Liver (tissue), 3 donors: ENCODE measurements around the gene PPP1CC.

ENCODE experiments used
- JUND ChIP-seq, 2 donors: IDR thresholded peaks; 2 replicates each; pipeline ENCODE4 v1.6.1; 2016; ENCODE audit warnings: antibody characterized with exemption in 2 of 2
- SP1 ChIP-seq: IDR thresholded peaks from 2 replicates; pipeline ENCODE4 v1.6.1; 2018; ENCODE audit warnings: antibody characterized with exemption, mild to moderate bottlenecking
- TAF1 ChIP-seq: conservative IDR thresholded peaks from 2 replicates; pipeline ENCODE4 v1.6.1; 2016; ENCODE audit warnings: antibody characterized with exemption, mild to moderate bottlenecking
- TF ChIP-seq, protein P1 (sequence below): fragments of 150-350 bp; IDR thresholded peaks from 2 replicates; pipeline ENCODE4 v1.5.1; 2017; ENCODE audit warnings: improper control_type of control experiment, low read depth, low read length; ENCODE audit not compliant: missing input control
- TF ChIP-seq, protein P2 (sequence below): IDR thresholded peaks from 2 replicates; pipeline ENCODE4 v1.6.1; 2016; ENCODE audit warnings: antibody characterized with exemption, mild to moderate bottlenecking
- donor health status: healthy.
- donor health status: healthy.

DNA sequence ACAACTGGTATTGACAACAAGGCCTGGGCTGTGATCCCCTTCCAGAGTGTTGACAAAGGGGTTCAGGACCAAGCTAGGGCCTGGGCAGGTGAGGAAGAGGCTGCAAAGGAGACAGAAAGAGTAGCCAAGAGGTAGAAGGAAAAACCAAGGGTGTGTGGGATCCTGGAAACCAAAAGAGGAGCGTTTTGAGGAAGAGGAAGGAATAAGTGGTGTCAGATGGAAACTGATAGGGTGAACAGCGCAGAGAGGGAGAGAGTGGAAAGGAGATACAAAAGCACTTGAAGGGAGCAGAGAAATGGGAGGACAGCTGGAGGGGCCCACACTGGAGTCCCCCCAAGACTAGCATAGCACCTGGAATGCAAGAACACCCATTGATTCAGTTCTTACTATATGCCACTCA, 45.5 kb downstream of the PPP1CC start:
- TF ChIP-seq TAF1 (no peak), JUND (IDR thresholded peaks at IDR 0.05) (no peak), SP1 (no peak)
- TF ChIP-seq, protein P1, sequence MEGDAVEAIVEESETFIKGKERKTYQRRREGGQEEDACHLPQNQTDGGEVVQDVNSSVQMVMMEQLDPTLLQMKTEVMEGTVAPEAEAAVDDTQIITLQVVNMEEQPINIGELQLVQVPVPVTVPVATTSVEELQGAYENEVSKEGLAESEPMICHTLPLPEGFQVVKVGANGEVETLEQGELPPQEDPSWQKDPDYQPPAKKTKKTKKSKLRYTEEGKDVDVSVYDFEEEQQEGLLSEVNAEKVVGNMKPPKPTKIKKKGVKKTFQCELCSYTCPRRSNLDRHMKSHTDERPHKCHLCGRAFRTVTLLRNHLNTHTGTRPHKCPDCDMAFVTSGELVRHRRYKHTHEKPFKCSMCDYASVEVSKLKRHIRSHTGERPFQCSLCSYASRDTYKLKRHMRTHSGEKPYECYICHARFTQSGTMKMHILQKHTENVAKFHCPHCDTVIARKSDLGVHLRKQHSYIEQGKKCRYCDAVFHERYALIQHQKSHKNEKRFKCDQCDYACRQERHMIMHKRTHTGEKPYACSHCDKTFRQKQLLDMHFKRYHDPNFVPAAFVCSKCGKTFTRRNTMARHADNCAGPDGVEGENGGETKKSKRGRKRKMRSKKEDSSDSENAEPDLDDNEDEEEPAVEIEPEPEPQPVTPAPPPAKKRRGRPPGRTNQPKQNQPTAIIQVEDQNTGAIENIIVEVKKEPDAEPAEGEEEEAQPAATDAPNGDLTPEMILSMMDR, result no peak
- TF ChIP-seq, protein P2, sequence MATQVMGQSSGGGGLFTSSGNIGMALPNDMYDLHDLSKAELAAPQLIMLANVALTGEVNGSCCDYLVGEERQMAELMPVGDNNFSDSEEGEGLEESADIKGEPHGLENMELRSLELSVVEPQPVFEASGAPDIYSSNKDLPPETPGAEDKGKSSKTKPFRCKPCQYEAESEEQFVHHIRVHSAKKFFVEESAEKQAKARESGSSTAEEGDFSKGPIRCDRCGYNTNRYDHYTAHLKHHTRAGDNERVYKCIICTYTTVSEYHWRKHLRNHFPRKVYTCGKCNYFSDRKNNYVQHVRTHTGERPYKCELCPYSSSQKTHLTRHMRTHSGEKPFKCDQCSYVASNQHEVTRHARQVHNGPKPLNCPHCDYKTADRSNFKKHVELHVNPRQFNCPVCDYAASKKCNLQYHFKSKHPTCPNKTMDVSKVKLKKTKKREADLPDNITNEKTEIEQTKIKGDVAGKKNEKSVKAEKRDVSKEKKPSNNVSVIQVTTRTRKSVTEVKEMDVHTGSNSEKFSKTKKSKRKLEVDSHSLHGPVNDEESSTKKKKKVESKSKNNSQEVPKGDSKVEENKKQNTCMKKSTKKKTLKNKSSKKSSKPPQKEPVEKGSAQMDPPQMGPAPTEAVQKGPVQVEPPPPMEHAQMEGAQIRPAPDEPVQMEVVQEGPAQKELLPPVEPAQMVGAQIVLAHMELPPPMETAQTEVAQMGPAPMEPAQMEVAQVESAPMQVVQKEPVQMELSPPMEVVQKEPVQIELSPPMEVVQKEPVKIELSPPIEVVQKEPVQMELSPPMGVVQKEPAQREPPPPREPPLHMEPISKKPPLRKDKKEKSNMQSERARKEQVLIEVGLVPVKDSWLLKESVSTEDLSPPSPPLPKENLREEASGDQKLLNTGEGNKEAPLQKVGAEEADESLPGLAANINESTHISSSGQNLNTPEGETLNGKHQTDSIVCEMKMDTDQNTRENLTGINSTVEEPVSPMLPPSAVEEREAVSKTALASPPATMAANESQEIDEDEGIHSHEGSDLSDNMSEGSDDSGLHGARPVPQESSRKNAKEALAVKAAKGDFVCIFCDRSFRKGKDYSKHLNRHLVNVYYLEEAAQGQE, result no peak
